H1 (cell line): ENCODE results near the gene DNAAF3. TPM values are rescaled to one million over a fixed set of nuclear protein-coding genes. Genes with fewer than 3 reads are reported as not detected.

Source experiments
- NRF1 ChIP-seq: IDR thresholded peaks from 2 replicates; pipeline ENCODE4 v1.6.1; 2011; ENCODE audit warnings: mild to moderate bottlenecking, low read depth, low read length, improper control_type of control experiment
- POLR2AphosphoS5 ChIP-seq: IDR thresholded peaks from 2 replicates; pipeline ENCODE4 v1.6.1; 2011; ENCODE audit warnings: low read depth, low read length
- RBBP5 ChIP-seq: IDR thresholded peaks from 2 replicates; pipeline ENCODE4 v1.7.1; 2012; ENCODE audit warnings: low read depth, mild to moderate bottlenecking, inconsistent platforms, low read length, moderate library complexity, borderline replicate concordance
- RNF2 ChIP-seq: fragments of 200-900, 300-1000 bp; sonication (generic); IDR thresholded peaks from 2 replicates; pipeline ENCODE4 v1.7.1; 2016; ENCODE audit warnings: borderline replicate concordance, low read depth, mild to moderate bottlenecking, antibody characterized with exemption, low read length; ENCODE audit not compliant: poor library complexity, severe bottlenecking; ENCODE audit errors: missing control alignments
- TBP ChIP-seq: IDR thresholded peaks from 2 replicates; pipeline ENCODE4 v1.6.1; 2011; ENCODE audit warnings: low read depth, low read length, improper control_type of control experiment
- ZNF274 ChIP-seq: IDR thresholded peaks from 2 replicates; pipeline ENCODE4 v1.7.0; 2012; ENCODE audit warnings: low read length, borderline replicate concordance; ENCODE audit errors: extremely low read depth
- polyA plus RNA-seq, 7 experiments: library from polyadenylated mRNA; depleted of rRNA in 3 of 7; stranded (reverse) in 5 of 7; unstranded in 2 of 7; fragments of >200 nt in 5 of 7; fragments of 200-250 nt in 2 of 7; gene quantifications; 1 replicate in 5 of 7; 2 replicates in 1 of 7; 4 replicates in 1 of 7; pipeline versions ENCODE4 v1.2.1 to v1.2.3, GENCODE V29; 2011 to 2013; ENCODE audit warnings: missing spikeins in 2 of 7, mixed read lengths in 2 of 7
- total RNA-seq: library from RNA; stranded (reverse); fragmentation: NEBNext Ultra II Directional; extraction: Animal tissue kit (Norgen Biotek cat#: 25700); gene quantifications from 2 replicates; pipeline ENCODE4 v1.2.1, GENCODE V29; 2021

DNAAF3 gene
- total and polyA plus RNA-seq, 2 of the 8 experiments (the other 6 are each of a cell fraction or from before 2014, with no cell fraction given) = 5.4 to 8.0 TPM

GRCh38 chr19:55178781-55179599 is 12.6 kb upstream of the DNAAF3 start (continued):
- TF ChIP-seq ZNF274 (no peak), TBP (no peak), NRF1 (no peak), POLR2AphosphoS5 (no peak), RNF2 (no peak), RBBP5 (no peak)
